Colonic mucosa (tissue), 4 donors: ENCODE measurements around the gene NOS1AP. TPM values are rescaled to one million over a fixed set of nuclear protein-coding genes. Genes with fewer than 3 reads are reported as not detected.
"Not testable (repeated sequence)": the region's sequence is repeated elsewhere in the genome, so short reads cannot be mapped to it uniquely, and the experiment has no call there.

Source experiments
- DNase-seq: peaks from one replicate; pipeline ENCODE4 v3.0.0-alpha.2; 2020
- H3K27ac ChIP-seq: fragments of 200-600 bp; one replicate; pipeline ENCODE4 v1.8.0; 2021
- H3K27me3 ChIP-seq: fragments of 200-600 bp; one replicate; pipeline ENCODE4 v1.8.0; 2021
- H3K36me3 ChIP-seq: fragments of 200-600 bp; one replicate; pipeline ENCODE4 v1.8.0; 2021
- H3K4me1 ChIP-seq: fragments of 200-600 bp; one replicate; pipeline ENCODE4 v1.8.0; 2021; ENCODE audit warnings: mild to moderate bottlenecking
- H3K4me3 ChIP-seq: fragments of 200-600 bp; one replicate; pipeline ENCODE4 v1.8.0; 2021
- H3K9ac ChIP-seq, 2 donors: one replicate each; pipeline ENCODE4 v1.7.0; 2013; ENCODE audit warnings: control low read depth in 2 of 2, low read depth in 2 of 2, low read length in 2 of 2
- H3K9me3 ChIP-seq: fragments of 200-600 bp; one replicate; pipeline ENCODE4 v1.8.0; 2021
- CTCF ChIP-seq: fragments of 200-600 bp; IDR thresholded peaks from one replicate; pipeline ENCODE4 v1.8.0; 2022; ENCODE audit warnings: antibody characterized with exemption, mild to moderate bottlenecking
- intact Hi-C: fragments of 100-400 bp; cut with DNase I; formaldehyde crosslinking; loops from one replicate; pipeline ENCODE4 v1.14.1; 2022
- total RNA-seq, 2 donors: library from RNA; stranded (reverse); fragmentation: NEBNext Ultra II Directional in 1 of 2; extraction: Animal tissue kit (Norgen Biotek cat#: 25700) in 1 of 2; gene quantifications; one replicate each; pipeline ENCODE4 v1.2.1, GENCODE V29; 2021
- donor health status: healthy.
- donor health status: DM: no; HTN: no; CAD: no.
- donor health status: DM: no; HTN: no; CAD: no.

The NOS1AP gene
- total RNA-seq, 2 donors from 2014 or later = 9.0 to 14.4 TPM

- Histone ChIP-seq H3K9ac (no peak overlapping the region), H3K9me3 (no peaks in the 10 kb centered on the region), H3K27ac (no peak overlapping the region), H3K4me3 (no peak overlapping the region), H3K36me3 (no peaks in the 10 kb centered on the region), H3K4me1 (no peaks in the 10 kb centered on the region), H3K27me3 (no peaks in the 10 kb centered on the region)
- intact Hi-C loops = no loop called here
- no peak for TF ChIP-seq CTCF
- DNase-seq = peak; percentile 29
Observed at GRCh38 chr1:162168261-162168660, 98.8 kb downstream of the NOS1AP start.

GRCh38 chr1:162169031-162169790 lies 99.7 kb downstream of the NOS1AP start:
- no peak for DNase-seq
- no peaks in the 10 kb centered on the region for H3K9me3 ChIP-seq
- H3K4me3 ChIP-seq = no peak overlapping the region
- intact Hi-C loops = no loop called here
- no peaks in the 10 kb centered on the region for H3K27me3 ChIP-seq
- no peaks in the 10 kb centered on the region for H3K4me1 ChIP-seq
- H3K36me3 ChIP-seq = no peaks in the 10 kb centered on the region
- TF ChIP-seq CTCF = no peak
- H3K9ac ChIP-seq = no peak overlapping the region
- no peak overlapping the region for H3K27ac ChIP-seq

DNA sequence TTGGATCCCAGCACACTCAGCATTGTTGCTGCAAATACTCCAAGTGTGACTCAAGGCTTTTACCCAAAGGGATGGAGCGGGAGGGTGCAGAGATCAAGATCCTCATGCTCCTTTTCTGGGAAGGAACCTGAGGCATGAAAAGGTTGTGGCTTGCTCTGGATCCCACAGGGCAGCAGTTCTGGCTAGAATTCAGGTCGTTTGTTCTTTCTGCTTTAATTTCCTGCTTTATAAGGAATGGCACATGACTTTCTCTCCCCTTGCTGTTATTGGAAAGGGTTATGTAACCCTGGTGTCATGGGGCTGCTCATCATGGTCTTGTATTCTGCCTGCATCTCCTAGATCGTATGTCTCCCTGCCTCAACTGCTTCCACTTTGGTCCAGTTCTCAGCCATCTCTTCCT lies 101.6 kb downstream of the NOS1AP start:
- no peak for TF ChIP-seq CTCF
- Histone ChIP-seq H3K9me3 (no peaks in the 10 kb centered on the region), H3K4me1 (no peaks in the 10 kb centered on the region), H3K27ac (no peak overlapping the region), H3K4me3 (no peak overlapping the region), H3K9ac (no peak overlapping the region), H3K36me3 (no peaks in the 10 kb centered on the region), H3K27me3 (no peaks in the 10 kb centered on the region)
- DNase-seq = no peak
- intact Hi-C loops = no loop called here

DNA sequence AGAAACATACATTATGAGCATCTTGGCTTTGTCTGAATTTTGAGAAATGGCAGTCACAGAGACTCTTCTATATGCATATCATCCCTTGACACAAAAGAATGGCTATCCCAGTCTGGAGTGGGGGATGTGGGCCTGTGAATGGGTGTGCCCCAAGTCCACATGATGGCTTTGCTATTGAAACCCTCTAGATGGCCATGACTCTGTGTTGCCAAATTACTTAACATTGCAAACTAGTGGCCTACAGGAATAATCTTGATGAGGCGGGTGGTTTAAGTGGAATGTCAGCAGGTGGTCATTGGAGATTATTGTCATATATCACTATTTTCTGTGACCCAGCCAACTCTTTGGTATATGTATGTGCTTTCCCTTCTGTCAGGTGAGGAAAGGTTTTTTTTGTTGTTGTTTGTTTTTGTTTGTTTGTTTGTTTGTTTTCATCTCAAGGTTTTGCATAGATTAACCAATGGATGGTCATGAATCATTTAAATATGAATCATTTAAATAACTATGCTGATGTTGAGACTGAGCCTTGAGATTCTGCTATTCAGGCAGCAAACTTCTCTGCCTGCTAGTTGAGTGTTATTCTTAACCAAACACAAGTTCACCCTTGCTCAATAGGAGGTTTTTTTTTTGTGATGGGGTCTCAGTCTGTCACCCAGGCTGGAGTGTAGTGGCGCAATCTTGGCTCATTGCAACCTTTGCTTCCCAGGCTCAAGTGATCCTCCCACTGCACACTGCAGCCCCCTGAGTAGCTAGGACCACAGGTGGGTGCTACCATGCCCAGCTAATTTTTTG lies 103.0 kb downstream of the NOS1AP start:
- no peak for TF ChIP-seq CTCF
- Histone ChIP-seq H3K27ac (no peak overlapping the region), H3K9ac (no peak overlapping the region), H3K4me3 (no peak overlapping the region), H3K4me1 (no peaks in the 10 kb centered on the region), H3K36me3 (no peaks in the 10 kb centered on the region), H3K27me3 (no peaks in the 10 kb centered on the region), H3K9me3 (no peaks in the 10 kb centered on the region)
- no peak for DNase-seq
- intact Hi-C loops = no loop called here

- H3K9ac ChIP-seq, H3K4me3 ChIP-seq, H3K36me3 ChIP-seq, intact Hi-C loops, DNase-seq, H3K4me1 ChIP-seq, H3K27me3 ChIP-seq, H3K9me3 ChIP-seq, H3K27ac ChIP-seq: not testable (repeated sequence)
Observed at GRCh38 chr1:162173607-162174006, 104.1 kb downstream of the NOS1AP start.

DNA sequence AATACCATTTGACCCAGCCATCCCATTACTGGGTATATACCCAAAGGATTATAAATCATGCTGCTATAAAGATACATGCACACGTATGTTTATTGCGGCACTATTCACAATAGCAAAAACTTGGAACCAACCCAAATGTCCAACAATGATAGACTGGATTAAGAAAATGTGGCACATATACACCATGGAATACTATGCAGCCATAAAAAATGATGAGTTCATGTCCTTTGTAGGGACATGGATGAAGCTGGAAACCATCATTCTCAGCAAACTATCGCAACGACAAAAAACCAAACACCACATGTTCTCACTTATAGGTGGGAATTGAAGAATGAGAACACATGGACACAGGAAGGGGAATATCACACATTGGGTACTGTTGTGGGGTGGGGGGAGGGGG lies 104.5 kb downstream of the NOS1AP start:
- H3K27ac ChIP-seq, H3K36me3 ChIP-seq, DNase-seq, H3K9me3 ChIP-seq, H3K4me1 ChIP-seq, H3K9ac ChIP-seq, H3K4me3 ChIP-seq, H3K27me3 ChIP-seq, intact Hi-C loops: not testable (repeated sequence)
